Skin epidermis (tissue), 12 donors: ENCODE data around the gene NFKBIB.
A peak's percentile ranks its signal among the peaks of the same experiment; 100 is the strongest.

Experiments
- H3K27ac ChIP-seq, 21 experiments: fragments of 200-600 bp; sonication (generic) in 11 of 21; one replicate each; pipeline ENCODE4 v1.5.0; 2020; ENCODE audit warnings: mild to moderate bottlenecking in 3 of 21, inconsistent platforms in 2 of 21, moderate library complexity in 2 of 21
- H3K4me3 ChIP-seq, 7 experiments: fragments of 200-600 bp; sonication (generic) in 2 of 7; one replicate each; pipeline ENCODE4 v1.5.0; 2020; ENCODE audit warnings: inconsistent platforms in 2 of 7, mild to moderate bottlenecking in 2 of 7, moderate library complexity in 1 of 7

Gene NFKBIB

GRCh38 chr19:38900202-38900629 lies 447 bp downstream of the NFKBIB start:
- H3K27ac ChIP-seq: peak overlapping the region in 20 of 21 experiments; percentile 77 to 96 (median 90)
- H3K4me3 ChIP-seq: peak overlapping the region; percentile 64 to 93 (median 76)

- Histone ChIP-seq H3K27ac (peak overlapping the region in 13 of 21 experiments; percentile 82 to 96 (median 90)), H3K4me3 (peak overlapping the region in 5 of 7 experiments; percentile 73 to 92 (median 76))
Measured at GRCh38 chr19:38900743-38901190, 998 bp downstream of the NFKBIB start.

- Histone ChIP-seq H3K4me3 (no peak overlapping the region), H3K27ac (no peak overlapping the region)
Measured at GRCh38 chr19:38901683-38902082, 1.9 kb downstream of the NFKBIB start.

GRCh38 chr19:38904581-38905539 lies 5.1 kb downstream of the NFKBIB start:
- Histone ChIP-seq H3K4me3 (no peak overlapping the region), H3K27ac (no peak overlapping the region)

GRCh38 chr19:38905620-38906019 lies 5.9 kb downstream of the NFKBIB start:
- Histone ChIP-seq H3K4me3 (no peak overlapping the region), H3K27ac (no peak overlapping the region)

GRCh38 chr19:38907227-38907626 lies 7.5 kb downstream of the NFKBIB start:
- Histone ChIP-seq H3K4me3 (no peak overlapping the region), H3K27ac (no peak overlapping the region)

GRCh38 chr19:38907670-38908069 lies 7.9 kb downstream of the NFKBIB start:
- Histone ChIP-seq H3K4me3 (no peak overlapping the region), H3K27ac (no peak overlapping the region)

GRCh38 chr19:38908911-38909310 lies 9.1 kb downstream of the NFKBIB start:
- Histone ChIP-seq H3K4me3 (no peak overlapping the region), H3K27ac (no peak overlapping the region)

GRCh38 chr19:38910488-38910887 lies 10.7 kb downstream of the NFKBIB start:
- no peak overlapping the region for H3K27ac ChIP-seq
- H3K4me3 ChIP-seq: no peak overlapping the region

GRCh38 chr19:38911388-38912001 lies 11.7 kb downstream of the NFKBIB start:
- H3K4me3 ChIP-seq: no peak overlapping the region
- no peak overlapping the region for H3K27ac ChIP-seq

- Histone ChIP-seq H3K4me3 (no peak overlapping the region), H3K27ac (no peak overlapping the region)
Measured at GRCh38 chr19:38912600-38913514, 13.1 kb downstream of the NFKBIB start.

- Histone ChIP-seq H3K4me3 (no peak overlapping the region), H3K27ac (no peak overlapping the region)
Measured at GRCh38 chr19:38913958-38914357, 14.2 kb downstream of the NFKBIB start.

GRCh38 chr19:38915329-38916321 lies 15.9 kb downstream of the NFKBIB start:
- Histone ChIP-seq H3K4me3 (no peak overlapping the region), H3K27ac (no peak overlapping the region)

- no peak overlapping the region for H3K27ac ChIP-seq
- no peak overlapping the region for H3K4me3 ChIP-seq
Measured at GRCh38 chr19:38917516-38917915, 17.7 kb downstream of the NFKBIB start.

- H3K27ac ChIP-seq: no peak overlapping the region
- no peak overlapping the region for H3K4me3 ChIP-seq
Measured at GRCh38 chr19:38917921-38918491, 18.2 kb downstream of the NFKBIB start.

GRCh38 chr19:38918526-38918925 lies 18.8 kb downstream of the NFKBIB start:
- Histone ChIP-seq H3K27ac (no peak overlapping the region), H3K4me3 (no peak overlapping the region)

- no peak overlapping the region for H3K4me3 ChIP-seq
Measured at GRCh38 chr19:38919837-38920601, 20.2 kb downstream of the NFKBIB start.

More at GRCh38 chr19:38919837-38920601, 20.2 kb downstream of the NFKBIB start:
- H3K27ac ChIP-seq: no peak overlapping the region
